Astrocyte (in vitro differentiated cells and primary cell): ENCODE results near the gene CENPU. TPM values are rescaled to one million over a fixed set of nuclear protein-coding genes. Genes with fewer than 3 reads are reported as not detected.

ENCODE experiments used
- DNase-seq: peaks from one replicate; pipeline ENCODE4 v3.0.0-alpha.2; 2010; ENCODE audit warnings: low read depth
- FAIRE-seq: peaks from 2 replicates; lab custom pipeline; 2011; peaks lifted over from hg19 to GRCh38; lab: Jason Lieb, UNC
- H2AFZ ChIP-seq: 2 replicates; pipeline ENCODE4 v1.6.0; 2012; ENCODE audit warnings: low read depth, low read length, inconsistent platforms
- H3K27ac ChIP-seq: 2 replicates; pipeline ENCODE4 v1.5.1; 2011; ENCODE audit warnings: low read depth, low read length, inconsistent platforms
- H3K27me3 ChIP-seq: 2 replicates; pipeline ENCODE4 v1.6.0; 2011; ENCODE audit warnings: low read length, inconsistent platforms; ENCODE audit not compliant: insufficient read depth
- H3K36me3 ChIP-seq: 2 replicates; pipeline ENCODE4 v1.5.1; 2011; ENCODE audit warnings: low read length, inconsistent platforms; ENCODE audit not compliant: insufficient read depth
- H3K4me1 ChIP-seq: 2 replicates; pipeline ENCODE4 v1.5.1; 2011; ENCODE audit warnings: low read length, inconsistent platforms; ENCODE audit not compliant: insufficient read depth
- H3K4me2 ChIP-seq: 2 replicates; pipeline ENCODE4 v1.6.0; 2012; ENCODE audit warnings: low read length, inconsistent platforms
- H3K4me3 ChIP-seq: 2 replicates; pipeline ENCODE4 v1.5.1; 2011; ENCODE audit warnings: low read depth, mild to moderate bottlenecking, low read length, inconsistent platforms; ENCODE audit not compliant: insufficient read depth
- H3K79me2 ChIP-seq: 2 replicates; pipeline ENCODE4 v1.6.0; 2012; ENCODE audit warnings: mild to moderate bottlenecking, low read length, inconsistent platforms; ENCODE audit not compliant: insufficient read depth
- H3K9ac ChIP-seq: 2 replicates; pipeline ENCODE4 v1.6.0; 2012; ENCODE audit warnings: mild to moderate bottlenecking, low read length, inconsistent platforms
- H3K9me3 ChIP-seq: 2 replicates; pipeline ENCODE4 v1.5.1; 2012; ENCODE audit warnings: low read depth, mild to moderate bottlenecking, low read length, inconsistent platforms; ENCODE audit not compliant: insufficient read depth
- H4K20me1 ChIP-seq: 2 replicates; pipeline ENCODE4 v1.6.0; 2012; ENCODE audit warnings: low read length, inconsistent platforms; ENCODE audit not compliant: insufficient read depth
- H3K27ac Mint-ChIP-seq: one replicate; pipeline ENCODE4 v1.8.0; 2021; ENCODE audit warnings: mild to moderate bottlenecking, mixed read lengths; ENCODE audit not compliant: unreplicated experiment
- H3K27me3 Mint-ChIP-seq: one replicate; pipeline ENCODE4 v1.8.0; 2021; ENCODE audit warnings: low read depth, mixed read lengths; ENCODE audit not compliant: unreplicated experiment
- H3K36me3 Mint-ChIP-seq: one replicate; pipeline ENCODE4 v1.8.0; 2021; ENCODE audit warnings: low read depth, mixed read lengths; ENCODE audit not compliant: unreplicated experiment
- H3K4me1 Mint-ChIP-seq: one replicate; pipeline ENCODE4 v1.8.0; 2021; ENCODE audit warnings: low read depth, mixed read lengths; ENCODE audit not compliant: unreplicated experiment
- H3K4me3 Mint-ChIP-seq: one replicate; pipeline ENCODE4 v1.8.0; 2021; ENCODE audit warnings: mild to moderate bottlenecking, moderate library complexity, mixed read lengths; ENCODE audit not compliant: unreplicated experiment
- H3K9me3 Mint-ChIP-seq: one replicate; pipeline ENCODE4 v1.8.0; 2021; ENCODE audit warnings: mild to moderate bottlenecking, mixed read lengths; ENCODE audit not compliant: unreplicated experiment
- CTCF ChIP-seq: IDR thresholded peaks from 2 replicates; pipeline ENCODE4 v1.5.1; 2011; ENCODE audit warnings: low read depth, mild to moderate bottlenecking, inconsistent platforms, low read length, moderate library complexity; ENCODE audit not compliant: insufficient read depth
- EZH2 ChIP-seq: IDR thresholded peaks from 2 replicates; pipeline ENCODE4 v1.6.1; 2012; ENCODE audit warnings: mild to moderate bottlenecking, low read length, inconsistent platforms; ENCODE audit not compliant: insufficient read depth
- total RNA-seq: library from RNA; stranded (reverse); gene quantifications from 2 replicates; pipeline ENCODE4 v1.2.1, GENCODE V29; 2021

Gene CENPU
- total RNA-seq, 1 donor from 2014 or later, result 6.0 TPM

- no peak overlapping the region for H3K4me2 ChIP-seq
- no peaks in the 10 kb centered on the region for H4K20me1 ChIP-seq
- peaks cover under 1% of the 10 kb centered on the region for H3K36me3 ChIP-seq
- H3K4me1 Mint-ChIP-seq, result peaks cover 7% of the 10 kb centered on the region
- FAIRE-seq, result no peak
- no peak overlapping the region for H3K4me3 Mint-ChIP-seq
- TF ChIP-seq EZH2, result no peak
- H3K27ac ChIP-seq, result no peak overlapping the region
- H2AFZ ChIP-seq, result no peak overlapping the region
- H3K27ac Mint-ChIP-seq, result no peak overlapping the region
- peaks cover 18% of the 10 kb centered on the region for H3K36me3 Mint-ChIP-seq
- no peak for DNase-seq
- no peak overlapping the region for H3K9ac ChIP-seq
- no peak overlapping the region for H3K4me3 ChIP-seq
- no peaks in the 10 kb centered on the region for H3K27me3 ChIP-seq
- no peaks in the 10 kb centered on the region for H3K4me1 ChIP-seq
- H3K9me3 ChIP-seq, result no peaks in the 10 kb centered on the region
- no peaks in the 10 kb centered on the region for H3K79me2 ChIP-seq
- H3K9me3 Mint-ChIP-seq, result no peaks in the 10 kb centered on the region
- peaks cover 33% of the 10 kb centered on the region for H3K27me3 Mint-ChIP-seq
Measured at GRCh38 chr4:184768296-184768695, 34.4 kb upstream of the CENPU start.

GRCh38 chr4:184766446-184766845 is 32.5 kb upstream of the CENPU start:
- TF ChIP-seq EZH2 (no peak), CTCF (no peak)
- H3K36me3 ChIP-seq, result no peaks in the 10 kb centered on the region
- H3K79me2 ChIP-seq, result no peaks in the 10 kb centered on the region
- H3K4me1 Mint-ChIP-seq, result peaks cover 7% of the 10 kb centered on the region
- H2AFZ ChIP-seq, result no peak overlapping the region
- no peaks in the 10 kb centered on the region for H3K4me1 ChIP-seq
- H3K9me3 Mint-ChIP-seq, result no peaks in the 10 kb centered on the region
- DNase-seq, result no peak
- no peak overlapping the region for H3K27ac Mint-ChIP-seq
- H3K9ac ChIP-seq, result no peak overlapping the region
- no peak overlapping the region for H3K4me3 Mint-ChIP-seq
- H3K27me3 ChIP-seq, result no peaks in the 10 kb centered on the region
- no peak for FAIRE-seq
- no peak overlapping the region for H3K4me3 ChIP-seq
- no peaks in the 10 kb centered on the region for H4K20me1 ChIP-seq
- peaks cover 22% of the 10 kb centered on the region for H3K36me3 Mint-ChIP-seq
- no peak overlapping the region for H3K4me2 ChIP-seq
- peaks cover 43% of the 10 kb centered on the region for H3K27me3 Mint-ChIP-seq
- no peaks in the 10 kb centered on the region for H3K9me3 ChIP-seq
- no peak overlapping the region for H3K27ac ChIP-seq

- Histone ChIP-seq H3K4me1 (no peaks in the 10 kb centered on the region), H2AFZ (no peak overlapping the region), H4K20me1 (no peaks in the 10 kb centered on the region), H3K36me3 (no peaks in the 10 kb centered on the region), H3K9ac (no peak overlapping the region), H3K27me3 (no peaks in the 10 kb centered on the region), H3K4me2 (no peak overlapping the region), H3K27ac (no peak overlapping the region), H3K79me2 (no peaks in the 10 kb centered on the region), H3K9me3 (no peaks in the 10 kb centered on the region), H3K4me3 (no peak overlapping the region)
- Mint-ChIP-seq H3K4me1 (peaks cover 7% of the 10 kb centered on the region), H3K27me3 (peaks cover 44% of the 10 kb centered on the region), H3K4me3 (no peak overlapping the region), H3K9me3 (no peaks in the 10 kb centered on the region), H3K27ac (no peak overlapping the region), H3K36me3 (peaks cover 23% of the 10 kb centered on the region)
- no peak for TF ChIP-seq CTCF
- DNase-seq (no peak), FAIRE-seq (no peak)
Measured at GRCh38 chr4:184765473-184766340, 31.8 kb upstream of the CENPU start.
